Tibial artery (tissue), 4 donors: ENCODE measurements around the gene POU4F2.

Experiments
- DNase-seq, 2 donors: peaks; one replicate each; pipeline ENCODE4 v3.0.0-alpha.2; 2019
- H3K27ac ChIP-seq, 2 donors: fragments of 200-600 bp; sonication (generic) in 1 of 2; 1 replicate in 1 of 2; 2 replicates in 1 of 2; pipeline ENCODE4 v1.5.1; 2018 to 2019; ENCODE audit warnings: mild to moderate bottlenecking in 1 of 2
- H3K27me3 ChIP-seq, 2 donors: fragments of 200-600 bp; sonication (generic) in 1 of 2; one replicate each; pipeline versions ENCODE4 v1.5.1 to v1.6.0; 2016 to 2019
- H3K36me3 ChIP-seq, 3 donors: fragments of 200-600 bp; sonication (generic) in 2 of 3; one replicate each; pipeline ENCODE4 v1.5.1; 2016 to 2019; ENCODE audit warnings: mild to moderate bottlenecking in 2 of 3
- H3K4me1 ChIP-seq, 4 donors: fragments of 200-600 bp; sonication (generic) in 2 of 4; 1 replicate in 3 of 4; 2 replicates in 1 of 4; pipeline ENCODE4 v1.5.1; 2016 to 2019
- H3K4me3 ChIP-seq, 2 donors: fragments of 200-600 bp; sonication (generic) in 1 of 2; 1 replicate in 1 of 2; 2 replicates in 1 of 2; pipeline ENCODE4 v1.5.1; 2018 to 2019; ENCODE audit warnings: mild to moderate bottlenecking in 2 of 2
- H3K9me3 ChIP-seq, 3 donors: fragments of 200-600 bp; sonication (generic) in 1 of 3; one replicate each; pipeline ENCODE4 v1.5.1; 2016 to 2019
- CTCF ChIP-seq, 2 experiments: fragments of 200-600 bp in 1 of 2; fragments of 450-650 bp in 1 of 2; IDR thresholded peaks; one replicate each; pipeline ENCODE4 v1.5.1; 2017 to 2019; ENCODE audit warnings: antibody characterized with exemption in 2 of 2, mild to moderate bottlenecking in 1 of 2, moderate library complexity in 1 of 2
- intact Hi-C: fragments of 100-400 bp; cut with DNase I; formaldehyde crosslinking; loops from one replicate; pipeline ENCODE4 v1.15.0; 2023; ENCODE audit warnings: low total_unique reads

The POU4F2 gene

GRCh38 chr4:146647615-146648460, 9.1 kb downstream of the POU4F2 start:
- intact Hi-C loops = no loop called here
- H3K27me3 ChIP-seq = peaks cover 0 to 51% of the 10 kb centered on the region in 2 donors
- TF ChIP-seq CTCF (IDR thresholded peaks at IDR 0.05) = no peak
- H3K4me3 ChIP-seq = no peak overlapping the region
- no peak overlapping the region for H3K27ac ChIP-seq
- H3K36me3 ChIP-seq = no peaks in the 10 kb centered on the region
- no peak for DNase-seq
- no peaks in the 10 kb centered on the region for H3K9me3 ChIP-seq
- peaks cover 0 to 6% (median 0%) of the 10 kb centered on the region in 4 donors for H3K4me1 ChIP-seq

GRCh38 chr4:146648461-146648783, 9.7 kb downstream of the POU4F2 start:
- Histone ChIP-seq H3K27ac (no peak overlapping the region), H3K4me3 (no peak overlapping the region), H3K36me3 (no peaks in the 10 kb centered on the region), H3K4me1 (peaks cover 0 to 6% (median 0%) of the 10 kb centered on the region in 4 donors), H3K27me3 (peaks cover 0 to 53% of the 10 kb centered on the region in 2 donors), H3K9me3 (no peaks in the 10 kb centered on the region)
- TF ChIP-seq CTCF (IDR thresholded peaks at IDR 0.05) = no peak
- intact Hi-C loops = no loop called here
- no peak for DNase-seq

GRCh38 chr4:146649232-146649631, 10.5 kb downstream of the POU4F2 start:
- H3K36me3 ChIP-seq = no peaks in the 10 kb centered on the region
- H3K4me1 ChIP-seq = peaks cover 0 to 7% (median 0%) of the 10 kb centered on the region in 4 donors
- no peak overlapping the region for H3K4me3 ChIP-seq
- peaks cover 0 to 54% of the 10 kb centered on the region in 2 donors for H3K27me3 ChIP-seq
- no peak for DNase-seq
- no peaks in the 10 kb centered on the region for H3K9me3 ChIP-seq
- intact Hi-C loops = no loop called here
- TF ChIP-seq CTCF (IDR thresholded peaks at IDR 0.05) = no peak
- no peak overlapping the region for H3K27ac ChIP-seq

GRCh38 chr4:146650034-146650433, 11.3 kb downstream of the POU4F2 start:
- H3K4me1 ChIP-seq = peaks cover 0 to 15% (median 6%) of the 10 kb centered on the region in 4 donors
- peaks cover 0 to 59% of the 10 kb centered on the region in 2 donors for H3K27me3 ChIP-seq
- H3K36me3 ChIP-seq = no peaks in the 10 kb centered on the region
- intact Hi-C loops = no loop called here
- no peak for DNase-seq
- TF ChIP-seq CTCF (IDR thresholded peaks at IDR 0.05) = no peak
- H3K27ac ChIP-seq = no peak overlapping the region
- no peaks in the 10 kb centered on the region for H3K9me3 ChIP-seq
- H3K4me3 ChIP-seq = no peak overlapping the region

- H3K27me3 ChIP-seq = peaks cover 0 to 43% of the 10 kb centered on the region in 2 donors
- no peak for TF ChIP-seq CTCF (IDR thresholded peaks at IDR 0.05)
Observed at GRCh38 chr4:146654687-146655520, 16.2 kb downstream of the POU4F2 start.

More at GRCh38 chr4:146654687-146655520, 16.2 kb downstream of the POU4F2 start:
- no peaks in the 10 kb centered on the region for H3K36me3 ChIP-seq
- peak overlapping the region; percentile 46 to 51 for H3K4me3 ChIP-seq
- intact Hi-C loops = no loop called here
- H3K27ac ChIP-seq = no peak overlapping the region
- H3K9me3 ChIP-seq = no peaks in the 10 kb centered on the region
- H3K4me1 ChIP-seq = peaks cover 0 to 14% (median 9%) of the 10 kb centered on the region in 4 donors
- no peak for DNase-seq
